Activated CD4-positive, alpha-beta T cell treated with anti-CD3 and anti-CD28 coated beads, Interleukin-2, amount 50 U/mL, for 16 hours (primary cell): ENCODE measurements around the gene PRSS56.

Experiments
- DNase-seq: peaks from one replicate; pipeline ENCODE4 v3.0.0-alpha.2; 2020

The PRSS56 gene

GRCh38 chr2:232519581-232520438, at the start of gene PRSS56:
TSS of gene PRSS56 (plus strand) at chr2:232520388. CDS start at chr2:232520599, 211 bp downstream.
- DNase-seq = no peak

GRCh38 chr2:232473467-232473890, 46.7 kb upstream of the PRSS56 start:
- DNase-seq = no peak

GRCh38 chr2:232476045-232476444, 44.1 kb upstream of the PRSS56 start:
- DNase-seq = no peak

- DNase-seq = no peak
Measured at GRCh38 chr2:232476791-232477190, 43.4 kb upstream of the PRSS56 start.

GRCh38 chr2:232477751-232478510, 42.3 kb upstream of the PRSS56 start:
- no peak for DNase-seq

- DNase-seq = no peak
Measured at GRCh38 chr2:232478571-232479340, 41.4 kb upstream of the PRSS56 start.

- DNase-seq = no peak
Measured at GRCh38 chr2:232479341-232480200, 40.6 kb upstream of the PRSS56 start.

- no peak for DNase-seq
Measured at GRCh38 chr2:232480201-232481190, 39.7 kb upstream of the PRSS56 start.

GRCh38 chr2:232481322-232482140, 38.7 kb upstream of the PRSS56 start:
- DNase-seq = no peak

GRCh38 chr2:232482301-232483238, 37.6 kb upstream of the PRSS56 start:
- DNase-seq = no peak

- no peak for DNase-seq
Measured at GRCh38 chr2:232483311-232483922, 36.8 kb upstream of the PRSS56 start.

GRCh38 chr2:232483923-232484627, 36.1 kb upstream of the PRSS56 start:
- DNase-seq = no peak

- no peak for DNase-seq
Measured at GRCh38 chr2:232484628-232485347, 35.4 kb upstream of the PRSS56 start.

GRCh38 chr2:232485348-232485756, 34.8 kb upstream of the PRSS56 start:
- no peak for DNase-seq

GRCh38 chr2:232485757-232486557, 34.2 kb upstream of the PRSS56 start:
- DNase-seq = no peak
